ENCODE results near the gene ABHD16A.
"Not testable (repeated sequence)": the region's sequence is repeated elsewhere in the genome, so short reads cannot be mapped to it uniquely, and the experiment has no call there.

The ABHD16A gene

GRCh38 chr6:31713991-31714684 is 11.0 kb upstream of the ABHD16A start:
- no peak for DNase-seq

- no peak for DNase-seq
Observed at GRCh38 chr6:31713465-31713864, 10.3 kb upstream of the ABHD16A start.

- DNase-seq, result no peak
Observed at GRCh38 chr6:31712296-31712695, 9.2 kb upstream of the ABHD16A start.

- DNase-seq, result no peak
Observed at GRCh38 chr6:31711233-31711632, 8.1 kb upstream of the ABHD16A start.

- no peak for DNase-seq
Observed at GRCh38 chr6:31710523-31711219, 7.5 kb upstream of the ABHD16A start.

GRCh38 chr6:31709157-31709556 is 6.0 kb upstream of the ABHD16A start:
- DNase-seq, result not testable (repeated sequence)

- DNase-seq, result no peak
Observed at GRCh38 chr6:31708224-31708623, 5.1 kb upstream of the ABHD16A start.

- DNase-seq, result no peak
Observed at GRCh38 chr6:31707701-31708100, 4.6 kb upstream of the ABHD16A start.

GRCh38 chr6:31706599-31706998 is 3.5 kb upstream of the ABHD16A start, which contains the start of gene LY6G6F:
LY6G6F (plus strand) TSS chr6:31706866; CDS start chr6:31706907, 41 bp downstream.
- no peak for DNase-seq

- DNase-seq, result no peak
Observed at GRCh38 chr6:31705931-31706330, 2.8 kb upstream of the ABHD16A start.

- no peak for DNase-seq
Observed at GRCh38 chr6:31702405-31702818, 712 bp downstream of the ABHD16A start.

GRCh38 chr6:31701666-31702404 is 1.3 kb downstream of the ABHD16A start:
- DNase-seq, result no peak

GRCh38 chr6:31700740-31701401 is 2.3 kb downstream of the ABHD16A start:
- no peak for DNase-seq

GRCh38 chr6:31697555-31697954 is 5.6 kb downstream of the ABHD16A start:
- DNase-seq, result no peak

- no peak for DNase-seq
Observed at GRCh38 chr6:31693535-31693934, 9.6 kb downstream of the ABHD16A start.

- DNase-seq, result no peak
Observed at GRCh38 chr6:31692886-31693285, 10.2 kb downstream of the ABHD16A start.

GRCh38 chr6:31692353-31692752 is 10.8 kb downstream of the ABHD16A start:
- DNase-seq, result no peak

GRCh38 chr6:31691564-31692108 is 11.5 kb downstream of the ABHD16A start:
- DNase-seq, result no peak

- DNase-seq, result no peak
Observed at GRCh38 chr6:31691078-31691463, 12.1 kb downstream of the ABHD16A start.

- no peak for DNase-seq
Observed at GRCh38 chr6:31690231-31691077, 12.7 kb downstream of the ABHD16A start.

GRCh38 chr6:31689249-31690110 is 13.6 kb downstream of the ABHD16A start:
- DNase-seq, result no peak
